CD4-positive, alpha-beta T cell treated with Interleukin-10 for 1 hour (primary cell): Measurements from ENCODE around the gene FCHSD2.
A peak's percentile ranks its signal among the peaks of the same experiment; 100 is the strongest.
"Not testable (repeated sequence)": the region's sequence is repeated elsewhere in the genome, so short reads cannot be mapped to it uniquely, and the experiment has no call there.

Experiments
- DNase-seq: peaks from one replicate; pipeline ENCODE4 v3.0.0-alpha.2; 2020

FCHSD2 gene

DNA sequence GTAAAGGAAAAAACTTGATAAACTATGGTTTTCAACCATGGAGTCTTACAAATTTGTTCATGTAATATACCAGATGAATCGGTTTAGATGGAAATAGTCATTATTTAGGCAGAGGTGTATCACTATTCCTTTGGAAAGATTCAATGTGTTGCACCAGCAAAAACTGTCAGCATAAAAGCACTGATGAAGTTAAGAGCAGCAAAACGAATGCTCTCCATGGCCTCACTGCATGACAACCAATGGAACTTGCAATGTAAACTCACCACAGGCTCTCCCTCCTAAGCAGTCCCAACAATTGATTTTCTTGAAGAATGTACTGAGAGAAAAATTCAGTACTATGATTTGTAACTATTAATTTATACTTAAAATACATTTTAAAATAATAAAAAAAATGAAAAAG is 139.9 kb downstream of the FCHSD2 start:
- no peak for DNase-seq

DNA sequence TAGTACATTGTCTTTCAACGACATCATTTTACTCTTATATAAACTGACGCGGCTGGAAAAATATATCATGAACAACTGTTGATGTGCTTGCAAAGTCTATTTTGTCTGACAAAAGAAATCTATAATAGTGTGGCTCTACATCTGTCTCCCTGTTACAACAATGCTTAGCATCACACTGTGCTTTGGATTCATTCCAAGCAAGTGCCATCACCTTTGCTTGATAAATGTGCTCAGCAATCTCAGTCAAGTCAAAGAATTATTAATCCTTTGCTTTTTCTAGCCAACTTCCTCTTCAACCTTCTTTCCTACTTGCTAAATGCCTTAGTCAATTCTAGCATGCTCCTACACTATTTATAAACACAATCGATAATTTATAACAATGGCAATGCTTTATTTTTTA is 140.5 kb downstream of the FCHSD2 start:
- no peak for DNase-seq

DNA sequence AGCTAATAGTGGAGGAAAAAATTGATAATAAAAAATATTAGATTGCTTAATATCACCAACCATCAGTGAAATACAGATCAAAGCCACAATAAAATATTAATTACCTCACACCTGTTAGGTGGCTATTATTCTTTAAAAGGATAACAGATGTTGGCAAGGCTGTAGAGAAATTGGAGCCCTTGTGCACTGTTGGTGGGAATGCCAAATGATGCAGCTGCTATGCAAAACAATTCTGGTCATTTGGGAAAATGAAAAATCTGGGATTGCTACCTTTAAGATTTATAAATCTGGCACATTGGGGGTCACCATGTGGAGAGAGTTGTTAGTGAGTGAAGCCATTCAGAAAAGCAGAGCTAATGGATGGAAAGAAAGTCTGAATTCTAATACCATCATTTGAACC is 143.4 kb downstream of the FCHSD2 start:
- no peak for DNase-seq

DNA sequence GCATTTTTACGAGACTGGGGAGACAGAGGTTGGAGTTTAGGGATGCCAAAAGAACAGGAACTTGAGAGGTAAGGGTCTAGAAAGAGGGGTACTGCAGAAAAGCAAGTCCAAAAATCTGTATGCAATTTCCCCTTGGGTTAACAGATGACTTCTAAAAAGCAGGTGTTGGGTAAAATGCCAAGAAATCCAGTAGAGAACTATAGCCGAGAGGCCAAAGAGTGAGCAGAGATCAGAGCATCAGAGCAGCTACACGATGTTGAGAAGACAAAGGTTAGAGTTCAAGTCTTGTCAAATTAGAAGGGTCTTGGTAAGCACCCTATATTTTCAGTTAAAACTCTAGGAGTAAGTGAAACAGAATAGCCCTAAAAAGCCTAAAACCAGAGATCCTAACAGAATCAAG is 145.2 kb downstream of the FCHSD2 start:
- DNase-seq, result no peak

DNA sequence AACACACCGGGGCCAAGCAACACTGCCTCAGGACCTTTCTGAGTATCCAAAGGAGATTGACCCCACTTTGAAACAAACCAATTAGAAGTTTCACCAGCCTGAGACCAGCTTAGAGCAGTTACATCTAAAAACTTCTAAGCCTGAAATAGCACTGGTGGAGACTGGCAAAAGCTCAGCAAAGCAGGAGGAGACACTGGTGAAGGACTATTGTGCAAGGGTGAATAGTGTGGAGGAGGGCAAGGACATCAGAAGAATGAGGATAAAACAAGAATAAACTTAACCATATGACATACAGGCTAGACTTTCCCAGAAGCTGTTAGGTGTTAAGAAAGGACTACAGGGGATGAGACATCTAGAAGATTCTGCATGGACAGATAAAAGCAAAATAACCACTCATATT is 152.4 kb downstream of the FCHSD2 start:
- DNase-seq, result no peak

DNA sequence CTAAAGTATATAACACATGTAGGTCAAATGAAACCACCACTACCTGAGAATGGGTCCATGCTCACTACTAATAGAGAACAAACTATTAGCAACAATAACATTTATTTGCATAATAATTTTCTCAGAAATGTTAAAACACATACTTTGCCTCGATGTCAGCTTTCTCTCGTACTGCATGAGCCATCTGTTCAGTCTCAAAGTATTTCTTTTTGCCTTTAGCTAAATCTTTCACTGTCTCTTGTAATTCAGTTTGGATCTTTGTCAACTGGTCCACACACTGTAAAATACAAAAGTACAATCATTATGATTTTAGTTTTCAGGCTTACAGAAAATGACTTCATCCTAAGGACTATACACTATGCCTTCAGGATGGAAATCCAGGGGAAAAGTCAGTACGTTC is 153.3 kb downstream of the FCHSD2 start:
- no peak for DNase-seq

DNA sequence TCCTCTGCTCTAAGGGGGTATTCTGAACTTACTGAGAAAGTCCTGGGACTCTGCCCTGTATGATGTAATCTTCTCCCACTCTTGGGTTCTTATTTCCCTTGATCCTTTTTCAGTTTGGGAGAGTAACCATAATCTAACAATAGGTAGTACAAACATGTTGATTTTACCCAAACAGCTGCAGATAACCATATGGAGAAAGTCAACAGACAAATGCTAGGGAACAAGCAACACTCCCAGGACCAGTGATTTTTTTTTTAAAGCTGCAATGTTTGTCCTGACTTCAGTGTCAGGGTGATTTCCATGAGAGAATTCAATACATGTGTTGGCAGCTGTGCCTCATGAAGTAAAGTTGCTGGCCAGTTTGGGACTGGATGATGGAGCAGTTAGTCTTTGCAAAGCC is 156.5 kb downstream of the FCHSD2 start:
- DNase-seq, result no peak

DNA sequence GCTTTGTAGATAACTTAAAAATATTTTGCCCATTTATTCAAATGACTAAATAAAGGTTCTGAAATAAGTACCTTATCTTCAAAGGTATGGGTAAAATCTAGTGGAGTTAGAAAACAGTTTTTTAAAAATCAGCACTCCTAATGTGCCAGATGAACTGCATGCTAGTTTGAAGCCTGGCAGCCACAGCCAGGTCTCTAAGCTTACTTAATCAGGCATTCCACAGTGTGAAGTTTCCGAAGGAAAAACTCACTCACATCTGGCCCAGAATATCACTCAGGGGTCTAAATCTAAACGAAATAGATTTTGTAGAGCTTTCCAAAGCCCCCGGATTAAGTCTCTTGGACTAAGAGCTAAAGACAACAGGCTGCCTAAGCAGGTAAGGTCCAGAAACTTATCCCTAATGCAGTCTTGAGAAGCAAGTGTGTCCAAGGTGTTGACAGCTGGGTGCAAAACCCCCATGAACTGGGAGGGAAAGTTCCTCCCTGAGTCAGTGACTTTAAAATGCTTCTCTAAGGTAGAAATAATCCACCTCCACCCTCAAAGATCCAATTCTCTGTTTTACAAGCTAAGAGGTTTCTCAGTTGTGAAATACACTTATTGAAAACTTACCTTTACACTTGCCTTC is 157.6 kb downstream of the FCHSD2 start:
- no peak for DNase-seq

DNA sequence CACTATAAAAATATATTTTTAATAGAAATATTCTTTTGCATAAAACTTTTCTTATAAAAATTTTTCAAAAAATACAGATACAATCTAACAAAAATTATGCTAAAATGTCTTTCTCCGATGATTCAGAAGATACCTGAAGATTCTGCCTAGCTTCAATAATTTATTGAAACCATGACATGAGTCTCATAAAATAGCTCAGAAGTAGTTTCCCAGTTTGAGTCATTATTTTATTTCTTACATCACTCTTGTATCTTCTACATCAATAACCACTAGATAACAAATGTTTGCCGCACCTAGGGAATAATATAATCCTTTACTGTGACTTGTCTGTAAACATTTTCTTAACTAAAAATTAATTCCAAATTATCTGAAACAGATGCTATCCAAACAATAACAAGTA is 158.6 kb downstream of the FCHSD2 start:
- DNase-seq, result no peak

DNA sequence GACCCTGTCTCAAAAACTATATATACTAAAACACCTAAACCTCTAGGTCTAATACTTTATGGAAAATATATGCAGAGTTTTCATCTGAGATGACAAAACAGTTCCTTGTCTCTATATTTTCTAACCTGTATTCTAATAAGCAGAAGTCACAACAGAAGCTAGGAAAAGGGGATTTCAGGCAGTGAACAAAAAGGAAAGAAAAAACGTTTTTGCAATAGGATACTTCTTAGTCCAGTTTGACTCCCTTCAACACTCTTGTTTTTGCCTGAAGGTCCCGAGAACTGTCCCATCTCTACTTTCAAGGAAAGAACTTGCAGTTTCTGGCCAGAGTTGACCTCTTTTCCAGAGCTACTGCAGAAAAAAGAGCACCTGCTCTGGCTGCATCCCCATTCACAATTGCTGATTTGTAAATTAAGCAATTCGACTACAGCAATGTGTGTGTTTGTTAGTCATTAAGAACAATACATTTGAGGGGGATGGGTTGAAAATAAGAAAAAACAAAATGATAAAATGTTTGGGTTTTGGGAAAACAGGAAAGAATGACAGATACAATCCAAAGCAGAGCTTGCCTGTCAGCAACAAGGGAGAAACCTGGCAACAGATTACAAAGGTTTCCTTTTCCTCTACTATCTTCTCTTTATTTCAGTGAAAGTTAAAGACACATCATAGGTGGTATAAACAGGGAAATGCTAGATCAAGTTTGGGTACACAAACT is 160.0 kb downstream of the FCHSD2 start:
- DNase-seq, result no peak

DNA sequence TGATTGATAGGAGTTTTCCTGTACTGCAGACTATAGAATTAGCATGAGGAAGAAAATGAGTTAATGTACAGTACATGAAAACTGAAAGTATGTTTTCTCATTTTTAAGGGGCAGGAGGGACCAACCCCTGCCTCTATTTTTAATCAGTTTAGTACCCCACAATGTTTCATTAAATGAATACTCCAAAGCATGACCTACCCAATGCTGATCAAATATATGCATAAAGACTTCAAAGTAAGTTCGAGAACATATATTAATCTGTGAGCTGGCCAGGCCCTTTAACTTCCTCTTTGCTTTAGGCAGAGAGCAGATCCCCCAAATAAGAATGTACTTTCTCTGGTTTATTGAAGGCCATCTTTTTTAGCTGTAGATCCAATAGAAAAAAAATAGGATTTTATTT is 161.0 kb downstream of the FCHSD2 start:
- DNase-seq, result no peak

DNA sequence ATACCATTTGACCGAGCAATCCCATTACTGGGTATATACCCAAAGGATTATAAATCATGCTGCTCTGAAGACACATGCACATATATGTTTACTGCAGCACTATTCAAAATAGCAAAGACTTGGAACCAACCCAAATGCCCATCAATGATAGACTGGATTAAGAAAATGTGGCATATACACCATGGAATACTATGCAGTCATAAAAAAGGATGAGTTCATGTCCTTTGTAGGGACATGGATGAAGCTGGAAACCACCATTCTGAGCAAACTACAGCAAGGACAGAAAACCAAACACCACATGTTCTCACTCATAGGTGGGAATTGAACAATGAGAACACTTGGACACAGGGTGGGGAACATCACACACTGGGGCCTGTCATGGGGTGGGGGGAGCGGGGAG is 164.3 kb downstream of the FCHSD2 start:
- not testable (repeated sequence) for DNase-seq

DNA sequence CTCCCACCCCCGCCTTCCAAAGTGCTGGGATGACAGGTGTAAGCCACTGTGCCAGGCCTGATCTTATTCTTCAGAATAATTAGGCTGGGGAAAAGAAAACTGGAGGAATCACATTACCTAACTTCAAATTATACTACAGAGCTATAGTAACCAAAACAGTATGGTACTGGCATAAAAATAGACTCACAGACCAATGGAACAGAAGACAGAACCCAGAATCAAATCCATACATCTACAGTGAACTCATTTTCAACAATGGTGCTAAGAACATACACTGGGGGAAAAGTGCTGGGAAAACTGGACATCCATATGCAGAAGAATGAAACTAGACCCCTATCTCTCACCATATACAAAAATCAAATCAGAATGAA is 165.6 kb downstream of the FCHSD2 start:
- not testable (repeated sequence) for DNase-seq

DNA sequence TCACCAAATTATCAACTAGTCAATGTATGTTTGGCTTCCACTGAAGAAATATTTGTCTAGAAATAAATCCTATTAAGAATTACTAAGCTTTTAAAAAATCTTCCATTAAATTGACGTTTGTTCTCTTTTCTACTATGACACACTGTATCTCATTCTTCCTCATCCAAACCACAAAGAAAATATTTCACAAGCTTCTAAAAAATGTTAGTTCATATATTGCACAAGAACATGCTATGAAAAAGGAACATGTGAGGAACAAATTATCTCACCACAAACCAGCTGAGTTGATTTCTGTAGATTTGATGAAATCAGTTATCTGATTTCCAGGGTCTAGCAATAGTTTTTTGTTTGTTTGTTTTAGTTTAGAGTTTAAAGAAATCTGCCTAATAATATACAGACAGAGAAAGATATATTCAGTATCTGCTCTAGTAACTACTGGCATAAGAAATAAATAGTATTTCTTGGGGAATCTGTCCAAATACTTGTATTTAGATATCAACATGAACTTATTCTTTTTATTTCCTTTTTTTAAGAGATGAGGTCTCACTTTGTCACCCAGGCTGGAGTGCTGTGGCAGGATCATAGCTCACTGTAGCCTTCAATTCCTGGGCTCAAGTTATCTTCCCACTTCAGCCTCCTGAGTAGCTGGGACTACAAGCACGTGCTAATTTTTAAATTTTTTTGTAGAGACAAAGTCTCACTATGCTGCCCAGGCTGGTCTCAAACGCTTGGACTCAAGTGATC is 166.2 kb downstream of the FCHSD2 start:
- no peak for DNase-seq

DNA sequence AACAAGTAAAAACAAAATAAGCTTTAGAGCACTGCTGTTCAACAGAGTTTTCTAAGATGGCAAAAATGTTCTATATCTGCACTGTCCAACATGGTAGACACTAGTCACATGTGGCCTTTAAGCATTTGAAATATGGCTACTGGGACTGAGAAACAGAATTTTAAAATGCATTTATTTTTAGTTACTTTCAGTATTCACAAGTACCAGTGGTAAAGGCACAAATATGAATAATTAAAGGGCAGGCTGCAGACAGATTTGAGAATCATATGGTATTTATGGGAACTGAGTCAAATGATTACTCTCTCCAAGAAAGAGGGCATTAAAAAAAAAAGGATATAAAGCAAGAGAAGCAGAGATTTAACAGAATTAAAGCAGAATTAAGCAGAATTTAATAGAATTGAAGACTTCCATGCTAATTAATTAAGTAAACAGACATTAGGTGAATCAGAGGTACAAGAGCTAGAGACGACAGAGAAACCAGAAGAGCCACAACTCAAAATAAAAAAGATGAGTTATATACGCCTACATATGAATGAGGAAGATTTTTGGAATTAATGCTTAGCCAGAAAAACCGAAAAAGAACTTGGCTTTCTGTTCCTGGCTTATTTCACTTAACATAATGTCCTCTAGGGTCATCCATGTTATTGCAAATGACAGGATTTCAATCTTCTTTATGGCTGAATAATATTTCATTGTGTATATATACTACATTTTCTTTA is 167.5 kb downstream of the FCHSD2 start:
- no peak for DNase-seq

DNA sequence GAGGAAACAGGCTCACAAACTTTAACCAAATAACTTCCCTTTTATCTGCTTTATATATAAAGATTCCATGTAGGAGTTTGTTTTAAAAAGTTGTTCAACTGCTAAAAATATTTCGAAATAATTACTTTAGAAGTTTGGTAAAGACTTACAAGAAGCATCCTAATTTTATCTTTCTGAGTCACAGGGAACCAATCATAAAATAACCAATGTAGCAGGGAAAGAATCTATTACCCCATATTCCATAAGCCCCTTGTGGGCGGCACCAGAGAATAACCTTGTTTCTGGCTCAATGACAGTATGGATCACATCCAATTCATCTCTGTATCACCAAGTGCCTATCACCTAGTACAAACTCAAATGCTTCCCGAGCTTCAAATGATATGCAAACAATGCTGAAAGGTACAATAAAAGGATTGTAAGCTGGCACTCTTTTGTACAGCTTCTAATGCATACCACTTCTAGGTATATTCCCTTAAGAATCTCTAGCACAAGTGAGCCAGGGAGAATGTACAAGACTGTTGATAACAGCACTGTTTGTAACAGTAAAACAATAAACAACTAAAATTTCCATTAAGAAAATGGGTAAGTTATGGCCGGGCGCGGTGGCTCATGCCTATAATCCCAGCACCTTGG is 169.5 kb downstream of the FCHSD2 start:
- DNase-seq, result no peak

DNA sequence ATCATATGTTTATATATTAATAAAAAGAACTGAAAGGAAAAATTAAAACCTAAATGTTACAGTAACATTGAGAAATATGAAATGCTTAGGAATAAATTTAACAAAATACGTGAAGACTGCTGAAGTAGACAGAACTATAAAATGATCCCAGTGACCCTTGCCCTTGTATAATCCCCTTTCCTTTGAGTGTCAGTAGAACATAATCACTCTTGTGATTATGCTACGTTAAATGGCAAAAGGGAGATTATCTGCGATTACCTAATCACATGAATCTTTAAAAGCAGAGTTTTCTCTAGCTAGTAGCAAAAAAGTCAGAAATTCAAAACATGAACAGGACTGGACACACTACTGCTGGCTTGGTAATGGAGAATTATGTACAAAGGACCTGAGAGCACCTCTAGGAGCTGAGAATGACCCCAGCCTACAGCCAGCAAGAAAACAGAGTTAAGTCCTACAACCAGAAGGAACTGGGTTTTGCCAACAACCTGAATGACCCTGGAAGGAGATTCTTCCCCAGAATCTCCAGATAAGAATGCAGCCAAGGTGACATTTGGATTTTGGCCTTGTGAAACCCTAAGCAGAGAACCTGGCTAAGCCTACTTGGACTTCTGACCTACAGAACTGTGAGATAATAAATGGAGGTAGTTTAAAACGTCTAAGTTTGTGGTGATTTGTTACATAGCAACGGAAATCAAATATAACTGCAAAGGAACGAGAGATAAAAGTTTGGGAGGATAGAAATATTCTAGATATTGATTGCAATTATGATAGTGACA is 170.7 kb downstream of the FCHSD2 start:
- no peak for DNase-seq

DNA sequence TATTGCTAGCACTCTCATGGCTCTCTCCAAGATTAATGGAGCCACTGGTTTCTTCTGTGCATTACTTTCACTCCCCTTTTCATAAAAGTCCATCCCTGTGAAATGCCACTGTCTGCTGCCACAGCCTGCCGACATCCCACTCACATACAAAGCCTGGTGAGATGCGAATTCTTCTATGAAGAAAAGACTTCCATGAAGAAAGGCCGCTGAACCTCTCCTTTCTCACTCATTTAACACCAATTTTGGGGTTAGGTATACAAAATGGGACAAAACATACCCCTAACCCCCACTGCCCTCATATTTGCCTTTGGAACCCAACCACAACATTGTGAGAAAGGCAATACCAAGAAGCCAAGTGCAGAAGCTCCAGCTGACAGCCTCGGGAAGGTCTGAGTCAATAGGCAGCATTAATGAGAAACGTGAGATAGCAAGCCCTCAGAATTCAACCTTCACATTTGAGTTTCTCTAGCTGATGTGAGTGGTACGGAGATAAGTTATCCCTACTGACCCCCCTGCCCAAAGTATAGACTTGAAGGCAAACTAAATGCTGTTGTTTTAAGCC is 171.5 kb downstream of the FCHSD2 start:
- no peak for DNase-seq

DNA sequence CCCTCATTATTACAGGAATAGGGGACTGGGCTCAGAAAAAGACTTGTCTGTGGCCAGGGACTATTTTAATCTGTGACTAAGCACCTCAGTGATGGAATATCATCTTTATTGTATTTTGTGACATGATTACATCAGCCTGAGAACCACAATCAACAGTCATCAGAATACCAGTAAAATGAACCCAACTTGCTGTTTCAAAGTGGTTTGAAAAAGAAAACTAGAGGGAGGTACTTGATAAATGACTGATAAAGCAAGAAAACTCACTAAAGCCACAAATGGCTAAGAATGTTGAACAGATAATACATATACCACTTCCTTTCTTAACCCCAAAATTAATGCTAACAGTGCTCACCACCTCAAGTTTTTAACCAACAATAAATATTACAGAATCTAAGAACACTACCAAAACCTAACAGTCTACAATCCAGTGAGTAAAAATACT is 172.2 kb downstream of the FCHSD2 start:
- DNase-seq, result peak; percentile 42

DNA sequence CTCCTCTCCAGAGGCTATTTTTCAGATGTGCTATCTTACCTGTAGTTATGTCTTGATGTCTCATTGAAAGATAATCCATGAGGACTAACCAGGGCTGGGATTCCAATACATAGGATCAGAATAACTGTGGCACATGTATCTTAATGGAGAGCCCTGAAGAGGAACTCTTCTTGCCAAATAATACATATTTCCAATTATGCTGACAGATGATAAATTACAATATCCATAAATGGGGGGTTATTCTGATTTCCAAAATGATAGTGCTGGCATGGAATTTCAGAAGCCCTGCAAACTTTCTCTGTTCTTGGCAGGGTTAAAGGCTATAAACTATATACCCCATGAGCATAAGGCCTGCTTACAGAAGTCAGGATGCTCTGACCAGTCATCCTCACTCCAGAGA is 173.7 kb downstream of the FCHSD2 start:
- no peak for DNase-seq

DNA sequence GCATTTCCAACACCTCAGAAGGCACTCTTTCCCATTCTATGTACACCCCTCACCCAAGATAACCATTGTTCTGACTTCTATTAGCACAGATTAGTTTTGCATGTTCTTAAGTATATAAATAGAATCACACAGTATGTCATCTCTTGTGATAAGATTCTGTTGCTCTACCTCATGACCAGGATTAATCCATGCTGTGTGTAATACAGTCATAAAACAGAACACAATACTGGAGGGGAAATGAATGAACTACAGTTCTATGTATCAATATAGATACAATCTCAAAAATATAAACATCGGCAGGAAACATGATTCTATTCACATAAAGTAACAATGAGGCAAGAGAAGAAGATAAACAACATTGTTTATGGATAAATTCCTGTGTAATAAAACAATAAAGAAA is 176.4 kb downstream of the FCHSD2 start:
- DNase-seq, result no peak

DNA sequence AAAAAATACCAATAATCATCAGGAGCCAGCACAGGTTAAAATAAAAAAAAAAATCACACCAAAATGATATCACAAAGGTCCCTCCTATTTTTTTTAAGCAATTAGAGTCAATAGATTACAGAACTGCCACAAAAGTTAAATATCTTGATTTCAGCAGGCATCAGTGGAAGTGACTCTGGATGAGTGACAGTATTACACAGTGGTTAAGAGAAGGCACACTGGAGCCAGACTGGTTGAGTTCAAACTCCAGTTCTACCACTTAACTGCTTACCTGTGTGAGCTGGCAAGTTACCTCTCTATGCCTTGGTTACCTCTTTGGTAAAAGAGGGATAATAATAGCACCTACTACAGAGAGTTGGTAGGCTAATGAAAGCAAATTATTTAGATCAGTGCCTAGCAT is 179.4 kb downstream of the FCHSD2 start:
- no peak for DNase-seq
